ENCODE measurements around the gene EPB41L1.

GRCh38 chr20:36122931-36123288 is 31.6 kb upstream of the EPB41L1 start:
- TF ChIP-seq FOXK2 (IDR thresholded peaks at IDR 0.05) (no peak), HDGF (IDR thresholded peaks at IDR 0.05; ENCODE audit: borderline replicate concordance) (no peak), SP1 (IDR thresholded peaks at IDR 0.05) (no peak), BHLHE40 (IDR thresholded peaks at IDR 0.05; ENCODE audit: borderline replicate concordance) (no peak), FOXM1 (IDR thresholded peaks at IDR 0.05; ENCODE audit: borderline replicate concordance) (no peak), SUZ12 (IDR thresholded peaks at IDR 0.05) (no peak), TARDBP (IDR thresholded peaks at IDR 0.05) (no peak)
